HepG2 (cell line): ENCODE results near the gene DNAJB11. TPM values are rescaled to one million over a fixed set of nuclear protein-coding genes. Genes with fewer than 3 reads are reported as not detected.

Source experiments
- BORCS8-MEF2B ChIP-seq: sonication (generic); formaldehyde crosslinking; IDR thresholded peaks from 2 replicates; pipeline ENCODE4 v1.8.0; 2022; ENCODE audit warnings: mild to moderate bottlenecking, missing genetic modification reagents
- CEBPB ChIP-seq: IDR thresholded peaks from 2 replicates; pipeline ENCODE4 v1.6.1; 2011; ENCODE audit warnings: low read depth, low read length, improper control_type of control experiment, borderline replicate concordance
- DNMT3B ChIP-seq: conservative IDR thresholded peaks from 2 replicates; pipeline ENCODE4 v1.6.1; 2016; ENCODE audit warnings: missing biosample characterization, control low read depth
- HIVEP1 ChIP-seq: sonication (generic); formaldehyde crosslinking; IDR thresholded peaks from 2 replicates; pipeline ENCODE4 v1.4.0; 2020; ENCODE audit warnings: mild to moderate bottlenecking, missing genetic modification reagents
- KDM5A ChIP-seq: fragments of 200-600 bp; sonication (generic); IDR thresholded peaks from 2 replicates; pipeline ENCODE4 v1.7.0; 2018; ENCODE audit warnings: antibody characterized with exemption, mild to moderate bottlenecking, low read length, borderline replicate concordance
- MXD4 ChIP-seq: IDR thresholded peaks from 2 replicates; pipeline ENCODE4 v1.6.1; 2016; ENCODE audit warnings: mild to moderate bottlenecking, missing biosample characterization, missing genetic modification reagents
- PBX2 ChIP-seq: IDR thresholded peaks from 2 replicates; pipeline ENCODE4 v1.6.1; 2016; ENCODE audit warnings: control low read depth
- SMAD9 ChIP-seq: sonication (generic); formaldehyde crosslinking; IDR thresholded peaks from 2 replicates; pipeline ENCODE4 v1.5.1; 2020; ENCODE audit warnings: mild to moderate bottlenecking, missing genetic modification reagents
- SPEN ChIP-seq: sonication (generic); formaldehyde crosslinking; IDR thresholded peaks from 2 replicates; pipeline ENCODE4 v1.5.1; 2020; ENCODE audit warnings: low read depth, mild to moderate bottlenecking, missing genetic modification reagents
- ZNF24 ChIP-seq: fragments of 450-650 bp; IDR thresholded peaks from 2 replicates; pipeline ENCODE4 v1.6.1; 2017; ENCODE audit warnings: antibody characterized with exemption, mild to moderate bottlenecking
- ZNF337 ChIP-seq: sonication (generic); formaldehyde crosslinking; IDR thresholded peaks from 2 replicates; pipeline ENCODE4 v1.5.1; 2020; ENCODE audit warnings: missing genetic modification reagents, low read depth, mild to moderate bottlenecking, borderline replicate concordance
- ZNF460 ChIP-seq: sonication (generic); formaldehyde crosslinking; IDR thresholded peaks from 2 replicates; pipeline ENCODE4 v1.5.1; 2020; ENCODE audit warnings: missing genetic modification reagents, mild to moderate bottlenecking, borderline replicate concordance
- ZNF484 ChIP-seq: sonication (generic); formaldehyde crosslinking; IDR thresholded peaks from 2 replicates; pipeline ENCODE4 v1.5.1; 2020; ENCODE audit warnings: mild to moderate bottlenecking, low read depth, missing genetic modification reagents, borderline replicate concordance
- ZNF687 ChIP-seq: sonication (generic); formaldehyde crosslinking; IDR thresholded peaks from 2 replicates; pipeline ENCODE4 v1.5.1; 2020; ENCODE audit warnings: mild to moderate bottlenecking, missing genetic modification reagents, moderate library complexity
- polyA plus RNA-seq, 8 experiments: library from polyadenylated mRNA; depleted of rRNA in 3 of 8; stranded (reverse) in 7 of 8; unstranded in 1 of 8; fragments of >200 nt; fragmentation: Illumina TruSeq in 4 of 8; extraction: Trizol in 4 of 8; gene quantifications; 2 replicates each; pipeline versions ENCODE4 v1.2.1 to v1.2.3, GENCODE V29; 2011 to 2016; ENCODE audit warnings: low read depth in 4 of 8, missing spikeins in 1 of 8, mixed read lengths in 1 of 8; ENCODE audit not compliant: insufficient read depth in 1 of 8
- total RNA-seq, 5 experiments: library from RNA; depleted of rRNA; stranded (reverse); fragments of >200 nt; fragmentation: Illumina TruSeq; extraction: Trizol; gene quantifications; 2 replicates each; pipeline ENCODE4 v1.2.3, GENCODE V29; 2016; ENCODE audit warnings: low read depth in 1 of 5
- TF ChIP-seq, protein P1 (sequence below): sonication (generic); formaldehyde crosslinking; IDR thresholded peaks from 2 replicates; pipeline ENCODE4 v1.5.0; 2020; ENCODE audit warnings: missing genetic modification reagents
- TF ChIP-seq, protein P2 (sequence below): sonication (generic); formaldehyde crosslinking; IDR thresholded peaks from 2 replicates; pipeline ENCODE4 v1.5.0; 2020; ENCODE audit warnings: mild to moderate bottlenecking, missing genetic modification reagents
- TF ChIP-seq, protein P3 (sequence below): IDR thresholded peaks from 2 replicates; pipeline ENCODE4 v1.6.1; 2018; ENCODE audit warnings: missing genetic modification reagents

The DNAJB11 gene
- total and polyA plus RNA-seq, 2 of the 13 experiments (the other 11 are each of a cell fraction or from before 2014, with no cell fraction given): 41.0 to 132 TPM

GRCh38 chr3:186620213-186621092 is 49.9 kb downstream of the DNAJB11 start (continued):
- TF ChIP-seq ZNF687 (CRISPR knock-in tag): peak; percentile 89
- TF ChIP-seq ZNF460 (CRISPR knock-in tag): no peak
- no peak for TF ChIP-seq KDM5A
- TF ChIP-seq, protein P1, sequence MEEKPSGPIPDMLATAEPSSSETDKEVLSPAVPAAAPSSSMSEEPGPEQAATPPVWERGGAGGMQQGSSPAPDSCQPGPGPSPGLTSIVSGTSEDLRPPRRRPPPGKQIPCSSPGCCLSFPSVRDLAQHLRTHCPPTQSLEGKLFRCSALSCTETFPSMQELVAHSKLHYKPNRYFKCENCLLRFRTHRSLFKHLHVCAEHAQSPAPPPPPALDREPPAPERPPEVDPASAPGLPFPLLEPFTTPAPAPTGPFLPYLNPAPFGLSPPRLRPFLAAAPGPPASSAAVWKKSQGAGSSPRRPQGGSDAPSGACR (CRISPR knock-in tag): peak; percentile 88
- TF ChIP-seq, protein P2, sequence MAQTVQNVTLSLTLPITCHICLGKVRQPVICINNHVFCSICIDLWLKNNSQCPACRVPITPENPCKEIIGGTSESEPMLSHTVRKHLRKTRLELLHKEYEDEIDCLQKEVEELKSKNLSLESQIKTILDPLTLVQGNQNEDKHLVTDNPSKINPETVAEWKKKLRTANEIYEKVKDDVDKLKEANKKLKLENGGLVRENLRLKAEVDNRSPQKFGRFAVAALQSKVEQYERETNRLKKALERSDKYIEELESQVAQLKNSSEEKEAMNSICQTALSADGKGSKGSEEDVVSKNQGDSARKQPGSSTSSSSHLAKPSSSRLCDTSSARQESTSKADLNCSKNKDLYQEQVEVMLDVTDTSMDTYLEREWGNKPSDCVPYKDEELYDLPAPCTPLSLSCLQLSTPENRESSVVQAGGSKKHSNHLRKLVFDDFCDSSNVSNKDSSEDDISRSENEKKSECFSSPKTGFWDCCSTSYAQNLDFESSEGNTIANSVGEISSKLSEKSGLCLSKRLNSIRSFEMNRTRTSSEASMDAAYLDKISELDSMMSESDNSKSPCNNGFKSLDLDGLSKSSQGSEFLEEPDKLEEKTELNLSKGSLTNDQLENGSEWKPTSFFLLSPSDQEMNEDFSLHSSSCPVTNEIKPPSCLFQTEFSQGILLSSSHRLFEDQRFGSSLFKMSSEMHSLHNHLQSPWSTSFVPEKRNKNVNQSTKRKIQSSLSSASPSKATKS (CRISPR knock-in tag): peak; percentile 30; the same call in 1 of the 2 replicates
- peak; percentile 75; the same call in 1 of the 2 replicates for TF ChIP-seq HIVEP1 (CRISPR knock-in tag)
- 0 out of 2 replicates have a peak, but pooled peaks have one; percentile 62 for TF ChIP-seq ZNF484
- TF ChIP-seq, protein P3, sequence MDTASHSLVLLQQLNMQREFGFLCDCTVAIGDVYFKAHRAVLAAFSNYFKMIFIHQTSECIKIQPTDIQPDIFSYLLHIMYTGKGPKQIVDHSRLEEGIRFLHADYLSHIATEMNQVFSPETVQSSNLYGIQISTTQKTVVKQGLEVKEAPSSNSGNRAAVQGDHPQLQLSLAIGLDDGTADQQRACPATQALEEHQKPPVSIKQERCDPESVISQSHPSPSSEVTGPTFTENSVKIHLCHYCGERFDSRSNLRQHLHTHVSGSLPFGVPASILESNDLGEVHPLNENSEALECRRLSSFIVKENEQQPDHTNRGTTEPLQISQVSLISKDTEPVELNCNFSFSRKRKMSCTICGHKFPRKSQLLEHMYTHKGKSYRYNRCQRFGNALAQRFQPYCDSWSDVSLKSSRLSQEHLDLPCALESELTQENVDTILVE: 0 out of 2 replicates have a peak, but pooled peaks have one; percentile 16
- TF ChIP-seq DNMT3B (CRISPR knock-in tag): no peak
- TF ChIP-seq MXD4 (CRISPR knock-in tag): 0 out of 2 replicates have a peak, but pooled peaks have one; percentile 7
- no peak for TF ChIP-seq ZNF24
- peak; percentile 83 for TF ChIP-seq BORCS8-MEF2B (CRISPR knock-in tag)
- TF ChIP-seq ZNF337 (CRISPR knock-in tag): peak; percentile 38; the same call in 1 of the 2 replicates
- peak; percentile 1; the same call in 1 of the 2 replicates for TF ChIP-seq SPEN (CRISPR knock-in tag)
- no peak for TF ChIP-seq SMAD9 (CRISPR knock-in tag)
- TF ChIP-seq PBX2 (CRISPR knock-in tag): no peak
- TF ChIP-seq CEBPB: no peak
